Smooth muscle cell (in vitro differentiated cells): ENCODE measurements around the gene RXRB. TPM values are rescaled to one million over a fixed set of nuclear protein-coding genes. Genes with fewer than 3 reads are reported as not detected.

Source experiments
- DNase-seq: peaks from one replicate; lab custom pipeline; 2025; ENCODE audit not compliant: unreplicated experiment; lab: John Stamatoyannopoulos, UW
- H2AFZ ChIP-seq: fragments of 200-600 bp; sonication (generic); 2 replicates; pipeline ENCODE4 v1.6.0; 2016; ENCODE audit warnings: antibody characterized with exemption, low read depth, mild to moderate bottlenecking
- H3F3A ChIP-seq: fragments of 200-600 bp; sonication (generic); 2 replicates; pipeline ENCODE4 v1.6.0; 2017; ENCODE audit warnings: antibody characterized with exemption, low read depth
- H3K27ac ChIP-seq: fragments of 200-600 bp; sonication (generic); 2 replicates; pipeline ENCODE4 v1.5.1; 2016; ENCODE audit warnings: low read depth, mild to moderate bottlenecking
- H3K27me3 ChIP-seq: fragments of 200-600 bp; sonication (generic); 2 replicates; pipeline ENCODE4 v1.6.1; 2016; ENCODE audit warnings: low read depth, mild to moderate bottlenecking
- H3K36me3 ChIP-seq: fragments of 200-600 bp; sonication (generic); 2 replicates; pipeline ENCODE4 v1.5.1; 2016; ENCODE audit warnings: low read depth
- H3K4me1 ChIP-seq: fragments of 200-600 bp; sonication (generic); 2 replicates; pipeline ENCODE4 v1.5.1; 2016; ENCODE audit warnings: low read depth
- H3K4me2 ChIP-seq: fragments of 200-600 bp; sonication (generic); 2 replicates; pipeline ENCODE4 v1.6.0; 2016; ENCODE audit warnings: mild to moderate bottlenecking
- H3K4me3 ChIP-seq: fragments of 200-600 bp; sonication (generic); 2 replicates; pipeline ENCODE4 v1.5.1; 2016; ENCODE audit warnings: mild to moderate bottlenecking
- H3K79me2 ChIP-seq: fragments of 200-600 bp; sonication (generic); 2 replicates; pipeline ENCODE4 v1.6.0; 2016; ENCODE audit warnings: low read depth, mild to moderate bottlenecking
- H3K9ac ChIP-seq: fragments of 200-600 bp; sonication (generic); 2 replicates; pipeline ENCODE4 v1.6.0; 2016; ENCODE audit warnings: low read depth
- H3K9me3 ChIP-seq: fragments of 200-600 bp; sonication (generic); replicated peaks from 2 replicates; pipeline ENCODE4 v1.5.1; 2016; ENCODE audit warnings: low read depth
- H4K20me1 ChIP-seq: fragments of 200-600 bp; sonication (generic); 2 replicates; pipeline ENCODE4 v1.6.0; 2016; ENCODE audit warnings: low read depth
- WGBS: methylation state at CpG from one replicate; pipeline ENCODE4 v1.1.7; 2016; ENCODE audit warnings: low lambda C conversion rate; 5-methylcytosine and 5-hydroxymethylcytosine counted together
- polyA plus RNA-seq: library from polyadenylated mRNA; unstranded; fragments of >200 nt; fragmentation: Nextera tagmentation; extraction: Ambion mirVana; gene quantifications from 2 replicates; pipeline ENCODE4 v1.2.1, GENCODE V29; 2016
- total RNA-seq: library from RNA; depleted of rRNA; stranded (reverse); fragments of >200 nt; gene quantifications from 2 replicates; pipeline ENCODE4 v1.2.3, GENCODE V29; 2014
- TF ChIP-seq, protein P1 (sequence below): fragments of 200-600 bp; sonication (generic); IDR thresholded peaks from 2 replicates; pipeline ENCODE4 v1.5.1; 2017; ENCODE audit warnings: borderline replicate concordance, mild to moderate bottlenecking, antibody characterized with exemption; ENCODE audit not compliant: insufficient read depth, poor library complexity, severe bottlenecking

Gene RXRB
- total and polyA plus RNA-seq, 2 experiments from 2014 or later = 25.7 to 28.2 TPM

GRCh38 chr6:33198159-33198852 lies 2.2 kb downstream of the RXRB start:
- Histone ChIP-seq H3K9ac (no peak overlapping the region), H3K4me2 (peak overlapping the region; percentile 36), H3K4me1 (peaks cover 19% of the 10 kb centered on the region), H3F3A (peaks cover 14% of the 10 kb centered on the region), H3K9me3 (no peaks in the 10 kb centered on the region), H4K20me1 (peaks cover 83% of the 10 kb centered on the region), H3K27ac (no peak overlapping the region), H3K36me3 (peaks cover 6% of the 10 kb centered on the region), H3K79me2 (peaks cover 39% of the 10 kb centered on the region), H2AFZ (no peak overlapping the region), H3K27me3 (no peaks in the 10 kb centered on the region), H3K4me3 (no peak overlapping the region)
- WGBS = 96% methylated on average over 6 of the region's 6 CpGs
- TF ChIP-seq, protein P1, sequence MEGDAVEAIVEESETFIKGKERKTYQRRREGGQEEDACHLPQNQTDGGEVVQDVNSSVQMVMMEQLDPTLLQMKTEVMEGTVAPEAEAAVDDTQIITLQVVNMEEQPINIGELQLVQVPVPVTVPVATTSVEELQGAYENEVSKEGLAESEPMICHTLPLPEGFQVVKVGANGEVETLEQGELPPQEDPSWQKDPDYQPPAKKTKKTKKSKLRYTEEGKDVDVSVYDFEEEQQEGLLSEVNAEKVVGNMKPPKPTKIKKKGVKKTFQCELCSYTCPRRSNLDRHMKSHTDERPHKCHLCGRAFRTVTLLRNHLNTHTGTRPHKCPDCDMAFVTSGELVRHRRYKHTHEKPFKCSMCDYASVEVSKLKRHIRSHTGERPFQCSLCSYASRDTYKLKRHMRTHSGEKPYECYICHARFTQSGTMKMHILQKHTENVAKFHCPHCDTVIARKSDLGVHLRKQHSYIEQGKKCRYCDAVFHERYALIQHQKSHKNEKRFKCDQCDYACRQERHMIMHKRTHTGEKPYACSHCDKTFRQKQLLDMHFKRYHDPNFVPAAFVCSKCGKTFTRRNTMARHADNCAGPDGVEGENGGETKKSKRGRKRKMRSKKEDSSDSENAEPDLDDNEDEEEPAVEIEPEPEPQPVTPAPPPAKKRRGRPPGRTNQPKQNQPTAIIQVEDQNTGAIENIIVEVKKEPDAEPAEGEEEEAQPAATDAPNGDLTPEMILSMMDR = no peak
- DNase-seq = no peak

DNA sequence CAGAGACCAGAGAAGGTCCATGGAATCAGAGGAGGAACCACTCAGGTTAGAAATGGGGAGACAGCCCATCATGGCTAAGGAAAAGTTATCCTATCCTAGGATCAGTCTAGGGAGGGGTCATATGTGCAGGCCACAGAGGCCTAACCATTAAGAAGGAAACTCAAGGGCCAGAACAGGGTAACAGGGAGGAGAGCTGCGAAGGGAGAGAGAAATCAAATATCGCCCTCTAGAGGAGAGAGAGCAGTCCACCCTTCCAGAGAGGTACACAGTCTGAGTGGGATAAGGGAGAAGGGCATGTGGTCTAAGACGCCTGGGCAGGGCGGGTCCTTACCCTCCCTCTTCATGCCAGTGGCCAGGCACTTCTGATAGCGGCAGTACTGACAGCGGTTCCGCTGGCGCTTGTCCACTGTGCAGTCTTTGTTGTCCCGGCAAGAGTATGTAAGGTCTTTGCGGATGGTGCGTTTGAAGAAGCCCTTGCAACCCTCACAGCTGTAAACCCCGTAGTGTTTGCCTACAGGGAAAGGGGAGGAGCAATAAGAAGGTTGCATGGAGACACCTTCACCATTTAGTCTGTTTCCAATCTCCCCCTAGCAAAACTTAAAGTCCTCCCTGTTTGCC lies 2.9 kb downstream of the RXRB start:
- H3K9me3 ChIP-seq = no peaks in the 10 kb centered on the region
- H3K79me2 ChIP-seq = peaks cover 31% of the 10 kb centered on the region
- no peak overlapping the region for H3K4me3 ChIP-seq
- H3K9ac ChIP-seq = no peak overlapping the region
- peaks cover 4% of the 10 kb centered on the region for H3K27me3 ChIP-seq
- H3F3A ChIP-seq = peaks cover 17% of the 10 kb centered on the region
- DNase-seq = no peak
- 42% methylated on average over 12 of the region's 12 CpGs for WGBS
- H3K4me1 ChIP-seq = peaks cover 23% of the 10 kb centered on the region
- H2AFZ ChIP-seq = no peak overlapping the region
- TF ChIP-seq, protein P1 = peak; percentile 62
- H4K20me1 ChIP-seq = peaks cover 76% of the 10 kb centered on the region
- H3K36me3 ChIP-seq = peaks cover 5% of the 10 kb centered on the region
- H3K4me2 ChIP-seq = no peak overlapping the region
- H3K27ac ChIP-seq = no peak overlapping the region

DNA sequence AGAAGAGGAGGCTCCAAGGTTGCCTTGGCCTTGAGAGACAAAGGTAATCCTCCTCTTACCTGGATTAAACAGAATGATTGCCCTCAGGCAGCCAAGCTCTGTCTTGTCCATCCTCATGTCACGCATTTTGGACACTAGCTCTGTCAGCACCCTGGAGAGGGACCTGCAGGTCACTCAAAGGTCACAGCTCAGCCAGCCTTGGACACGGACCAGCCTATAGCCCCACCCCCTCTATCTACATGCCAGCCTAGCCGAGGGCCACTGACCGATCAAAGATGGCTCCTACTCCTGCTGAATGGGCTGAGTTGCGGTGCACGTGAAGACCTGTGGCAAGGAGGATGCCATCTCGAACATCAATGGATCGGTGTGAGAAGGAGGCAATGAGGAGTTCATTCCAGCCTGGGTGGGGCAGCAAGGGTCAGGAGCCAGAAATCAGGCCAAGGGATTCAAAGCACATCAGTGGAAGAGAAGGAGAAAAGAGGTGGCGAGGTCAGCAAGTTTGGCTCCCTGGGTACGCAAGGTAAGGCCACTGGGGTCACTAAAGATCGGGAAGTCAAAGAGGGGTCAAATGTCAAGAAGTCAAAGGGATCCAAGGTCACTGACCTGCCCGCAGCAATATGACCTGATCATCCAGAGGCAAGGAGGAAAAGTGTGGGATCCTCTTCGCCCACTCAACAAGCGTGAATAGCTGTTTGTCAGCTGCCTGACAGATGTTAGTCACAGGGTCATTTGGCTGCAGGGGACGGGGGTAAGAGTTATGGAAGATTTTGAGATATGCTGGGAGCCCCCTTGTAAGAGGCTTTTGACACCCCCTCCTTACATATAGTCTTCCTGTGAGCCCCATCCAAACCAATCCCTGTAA lies 4.9 kb downstream of the RXRB start:
- TF ChIP-seq, protein P1 = no peak
- no peaks in the 10 kb centered on the region for H3K9me3 ChIP-seq
- H3K4me1 ChIP-seq = peaks cover 17% of the 10 kb centered on the region
- no peak overlapping the region for H3K4me2 ChIP-seq
- no peak overlapping the region for H3K27ac ChIP-seq
- peaks cover 24% of the 10 kb centered on the region for H3K27me3 ChIP-seq
- H3K79me2 ChIP-seq = peaks cover 13% of the 10 kb centered on the region
- H2AFZ ChIP-seq = no peak overlapping the region
- no peaks in the 10 kb centered on the region for H3K36me3 ChIP-seq
- no peak for DNase-seq
- H4K20me1 ChIP-seq = peaks cover 65% of the 10 kb centered on the region
- WGBS = 92% methylated on average over 15 of the region's 15 CpGs
- H3K4me3 ChIP-seq = no peak overlapping the region
- H3K9ac ChIP-seq = no peak overlapping the region
- peaks cover 15% of the 10 kb centered on the region for H3F3A ChIP-seq
